GM12875 (cell line): ENCODE results near the gene ZNF292.

Source experiments
- H3K4me3 ChIP-seq: one replicate; pipeline ENCODE4 v1.5.1; 2011; ENCODE audit warnings: low read depth, low read length, control low read depth
- CTCF ChIP-seq: IDR thresholded peaks from 2 replicates; pipeline ENCODE4 v1.5.1; 2011; ENCODE audit warnings: low read depth, mild to moderate bottlenecking, control low read depth, inconsistent platforms, low read length, moderate library complexity, borderline replicate concordance; ENCODE audit not compliant: insufficient read depth

Gene ZNF292

GRCh38 chr6:87261534-87261933, 106.2 kb downstream of the ZNF292 start:
- no peak for TF ChIP-seq CTCF
- no peak overlapping the region for H3K4me3 ChIP-seq

- TF ChIP-seq CTCF, result no peak
Observed at GRCh38 chr6:87264481-87264880, 109.1 kb downstream of the ZNF292 start.

GRCh38 chr6:87274660-87275274, 119.4 kb downstream of the ZNF292 start:
- TF ChIP-seq CTCF, result no peak
- no peak overlapping the region for H3K4me3 ChIP-seq

More at GRCh38 chr6:87264481-87264880, 109.1 kb downstream of the ZNF292 start:
- no peak overlapping the region for H3K4me3 ChIP-seq

- no peak overlapping the region for H3K4me3 ChIP-seq
- TF ChIP-seq CTCF, result no peak
Observed at GRCh38 chr6:87276624-87277023, 121.3 kb downstream of the ZNF292 start.

- TF ChIP-seq CTCF, result 0 out of 2 replicates have a peak, but pooled peaks have one; percentile 6
- no peak overlapping the region for H3K4me3 ChIP-seq
Observed at GRCh38 chr6:87277123-87277522, 121.8 kb downstream of the ZNF292 start.

- no peak overlapping the region for H3K4me3 ChIP-seq
- no peak for TF ChIP-seq CTCF
Observed at GRCh38 chr6:87279196-87279595, 123.8 kb downstream of the ZNF292 start.

GRCh38 chr6:87281426-87281825, 126.1 kb downstream of the ZNF292 start:
- no peak overlapping the region for H3K4me3 ChIP-seq
- no peak for TF ChIP-seq CTCF
